ENCODE data around the gene SHC4.
A peak's percentile ranks its signal among the peaks of the same experiment; 100 is the strongest.

The SHC4 gene

DNA sequence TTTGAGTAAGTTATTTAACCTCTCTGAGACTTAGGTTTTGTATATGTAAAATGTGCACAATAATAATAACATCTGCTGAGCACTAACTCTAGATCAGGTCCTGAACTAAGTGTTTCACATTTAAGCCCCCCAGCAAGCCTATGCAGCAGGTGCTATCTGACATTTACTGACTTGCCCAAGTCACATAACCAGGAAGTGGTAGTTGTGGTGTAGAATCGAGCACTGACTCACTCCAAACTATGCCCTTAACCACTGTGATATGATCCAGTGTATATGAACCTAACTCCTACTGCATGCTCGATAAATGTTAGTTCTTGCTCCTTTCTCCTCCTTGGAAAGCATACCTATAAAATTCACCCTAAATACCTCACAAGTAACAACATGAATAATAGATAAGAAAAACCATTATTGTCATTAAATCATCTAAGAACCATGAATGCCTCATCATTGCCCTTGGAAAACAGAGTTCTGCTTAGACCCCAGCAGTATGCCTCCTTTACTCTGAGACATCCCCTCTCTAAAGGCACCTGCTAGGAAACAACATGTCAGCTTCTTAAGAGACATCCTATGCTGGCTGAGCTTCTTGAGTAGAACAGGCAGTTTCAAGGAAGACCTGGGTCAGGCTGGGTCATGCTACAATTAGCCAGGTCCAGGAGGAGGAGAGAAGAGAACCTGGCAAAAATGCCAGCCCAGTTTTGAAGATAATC lies 3.0 kb upstream of the SHC4 start:
- peak; percentile 18 to 32 for DNase-seq

- DNase-seq: peak; percentile 17 to 43
Observed at GRCh38 chr15:48965972-48966371, 2.3 kb upstream of the SHC4 start.

DNA sequence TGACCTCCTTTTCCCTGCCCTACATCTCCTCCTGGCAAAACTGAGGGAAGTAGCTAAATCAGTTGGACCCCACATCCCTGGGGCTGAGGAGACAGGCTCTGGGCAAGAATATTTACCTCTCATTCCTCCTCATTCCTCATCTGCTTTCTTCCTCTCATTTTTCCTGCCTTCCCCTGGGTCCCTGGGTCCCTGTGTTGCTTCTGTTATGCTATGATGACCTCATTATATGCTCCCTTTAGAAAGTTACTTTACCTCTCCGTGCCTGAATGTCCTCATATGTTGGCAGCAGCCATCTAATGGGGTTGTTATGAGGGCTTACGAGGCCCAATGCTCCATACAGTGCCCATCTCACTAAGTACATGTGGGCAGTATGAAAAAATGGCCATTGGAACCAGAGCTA lies 1.2 kb upstream of the SHC4 start:
- DNase-seq: no peak

DNA sequence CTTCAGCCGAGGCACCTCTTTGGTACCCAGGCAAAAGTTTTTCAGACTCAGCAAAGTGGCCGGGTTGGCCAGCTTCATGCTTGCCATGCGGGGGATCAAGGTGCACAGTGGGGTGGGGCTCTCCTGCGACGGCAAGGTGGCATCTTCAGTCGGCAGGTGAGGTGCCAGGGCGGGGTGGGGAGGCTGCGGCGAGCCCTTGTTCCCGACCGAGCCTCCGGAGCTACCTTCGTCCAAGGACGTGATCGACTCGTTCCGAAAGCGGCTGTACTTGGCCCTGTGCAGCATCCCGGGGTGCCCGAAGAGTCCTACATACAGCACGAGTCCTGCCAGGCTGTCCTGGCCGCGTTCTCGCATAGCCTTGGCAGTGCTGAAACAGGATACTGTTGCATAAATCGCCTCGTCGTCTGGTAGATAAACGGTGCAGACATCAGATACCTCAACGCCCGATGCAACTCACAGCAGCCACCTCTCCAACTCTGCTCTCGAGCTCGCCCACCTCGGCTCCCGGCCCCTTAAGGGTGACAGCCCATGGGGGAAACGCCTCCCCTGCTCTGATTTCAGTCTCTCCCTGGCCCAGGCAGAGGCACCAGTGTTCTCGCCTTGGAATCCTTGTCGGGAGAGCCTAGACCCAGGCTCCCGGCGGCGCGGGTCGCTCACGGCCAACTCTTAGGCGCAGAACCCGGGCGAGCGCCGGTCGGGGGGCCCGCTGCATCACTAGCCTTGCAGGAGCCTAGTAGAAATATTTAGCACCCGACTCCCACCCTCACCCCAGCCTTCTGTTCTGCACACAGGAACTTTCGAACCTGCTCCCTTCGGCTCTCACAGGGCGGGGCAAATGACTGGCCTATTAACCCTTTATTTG lies 826 bp downstream of the SHC4 start:
- no peak for DNase-seq

DNA sequence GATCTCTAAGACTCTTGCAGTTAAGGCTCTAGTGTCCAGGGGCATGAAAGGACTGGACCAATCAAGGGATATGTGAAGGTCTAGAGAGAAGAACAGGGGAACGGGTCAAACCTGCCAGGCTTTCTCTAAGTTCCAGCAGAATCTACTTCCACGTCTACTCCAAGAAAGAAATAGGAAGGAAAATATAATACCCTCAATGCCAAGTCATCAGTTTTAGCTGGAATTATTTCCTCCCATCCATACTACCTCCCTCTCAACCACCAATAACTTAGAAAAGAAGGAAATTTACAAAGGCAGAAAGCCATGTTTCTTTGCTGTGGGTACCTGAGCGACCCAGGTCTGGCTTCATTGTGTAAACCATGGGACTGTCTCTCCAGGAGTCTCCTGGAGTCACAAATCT lies 7.8 kb downstream of the SHC4 start:
- no peak for DNase-seq

DNA sequence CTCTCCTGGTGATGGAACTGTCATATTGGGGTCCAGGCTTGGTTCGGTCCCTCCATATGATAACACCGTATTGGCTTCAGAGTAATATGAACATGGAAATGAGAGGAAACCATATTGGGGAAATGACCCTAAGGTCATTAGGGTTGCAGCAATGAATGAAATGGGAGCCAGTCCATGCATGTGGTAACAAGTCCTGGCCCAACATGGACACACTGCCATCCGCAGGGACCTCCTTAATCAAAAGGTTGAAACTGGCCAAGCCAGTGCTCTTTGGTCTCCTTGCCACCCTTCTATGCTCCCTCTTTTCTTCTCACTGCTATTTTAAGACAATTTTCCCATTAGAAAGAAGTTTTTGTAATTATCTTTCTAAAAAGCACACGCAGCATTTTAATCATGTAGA lies 8.3 kb downstream of the SHC4 start:
- no peak for DNase-seq

DNA sequence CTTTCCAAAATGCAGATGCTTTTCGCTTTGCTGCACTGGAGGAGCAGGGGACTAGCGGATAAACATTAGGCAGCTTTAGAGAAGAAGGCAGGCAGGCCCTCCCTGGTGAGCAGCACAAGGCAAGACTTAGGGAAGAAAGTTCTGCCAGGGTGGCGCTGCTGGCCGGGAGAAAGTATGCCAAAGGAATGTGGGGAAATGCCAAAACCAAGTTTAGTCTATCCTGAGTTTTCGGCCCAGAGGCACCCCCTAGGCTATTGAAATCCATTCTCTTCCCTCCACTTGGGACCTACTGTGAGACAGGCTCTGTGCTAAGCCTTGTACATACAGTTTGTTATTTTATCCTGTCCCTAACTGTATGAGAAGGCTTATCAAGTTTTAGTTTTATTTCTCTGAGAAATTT lies 9.2 kb downstream of the SHC4 start:
- no peak for DNase-seq

GRCh38 chr15:48946840-48947187 lies 16.9 kb downstream of the SHC4 start:
- DNase-seq: no peak

GRCh38 chr15:48946074-48946839 lies 17.5 kb downstream of the SHC4 start:
- DNase-seq: no peak

GRCh38 chr15:48945386-48945785 lies 18.3 kb downstream of the SHC4 start:
- no peak for DNase-seq

- DNase-seq: no peak
Observed at GRCh38 chr15:48941904-48942303, 21.8 kb downstream of the SHC4 start.

GRCh38 chr15:48940508-48940907 lies 23.2 kb downstream of the SHC4 start:
- DNase-seq: no peak

DNA sequence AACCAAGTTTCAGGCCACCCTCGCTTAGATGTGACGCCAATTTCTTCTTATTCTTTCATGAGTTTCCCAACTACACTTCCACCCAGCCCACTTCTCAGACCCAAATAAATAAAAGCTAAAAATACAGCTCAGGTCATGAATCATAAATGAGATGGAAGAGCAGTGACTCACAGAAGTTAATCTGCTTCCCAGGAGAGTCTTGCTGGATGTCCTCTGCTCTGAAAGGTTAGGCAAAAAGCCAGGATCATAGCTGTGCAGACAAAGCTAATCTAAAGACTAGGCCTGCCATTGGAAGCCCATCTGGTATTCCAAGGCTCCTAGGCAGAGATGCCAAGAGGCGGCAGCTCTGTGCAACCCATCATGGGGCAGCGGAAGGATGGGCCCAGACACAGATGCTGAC lies 24.1 kb downstream of the SHC4 start:
- no peak for DNase-seq

DNA sequence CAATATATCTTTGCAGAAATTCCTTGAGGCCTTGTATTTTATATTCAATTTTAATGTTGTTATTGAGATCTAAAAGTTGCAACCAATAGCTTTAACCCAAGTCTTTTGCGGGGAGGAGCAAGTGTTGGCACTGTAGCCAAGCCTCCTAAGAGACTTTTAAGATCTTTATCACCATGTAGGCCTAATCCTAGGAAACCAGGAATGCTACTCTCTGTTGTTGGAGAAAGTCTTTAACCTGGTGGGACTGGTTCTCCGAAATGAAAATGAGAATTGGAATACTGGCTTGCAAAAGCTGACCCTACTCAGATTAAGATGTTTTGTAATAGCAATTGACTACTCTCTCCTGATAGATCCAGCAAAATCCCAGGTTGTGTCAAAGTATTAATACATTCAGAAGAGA lies 25.8 kb downstream of the SHC4 start:
- DNase-seq: no peak

- no peak for DNase-seq
Observed at GRCh38 chr15:48936666-48937065, 27.1 kb downstream of the SHC4 start.

DNA sequence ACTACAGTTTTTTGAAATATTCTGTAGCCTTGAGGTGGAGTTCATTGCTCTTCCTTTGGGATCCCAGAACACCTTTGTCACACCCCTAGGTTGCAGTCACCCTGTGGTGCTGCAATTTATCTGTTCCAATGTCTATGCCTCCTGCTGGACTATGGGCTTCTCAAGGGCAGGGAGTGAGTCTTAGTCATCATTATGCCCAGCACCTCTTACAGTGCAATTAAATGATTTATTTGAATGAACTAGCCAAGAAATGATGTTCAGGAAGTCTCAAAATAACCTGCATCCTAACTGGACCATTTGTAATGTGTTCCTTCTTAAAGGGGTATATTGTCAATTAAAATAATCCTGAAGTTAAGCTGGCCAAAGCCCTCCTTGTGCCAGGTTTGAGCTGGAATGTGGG lies 28.5 kb downstream of the SHC4 start:
- DNase-seq: no peak

- no peak for DNase-seq
Observed at GRCh38 chr15:48930735-48931134, 33.0 kb downstream of the SHC4 start.

GRCh38 chr15:48929661-48930060 lies 34.1 kb downstream of the SHC4 start:
- no peak for DNase-seq

DNA sequence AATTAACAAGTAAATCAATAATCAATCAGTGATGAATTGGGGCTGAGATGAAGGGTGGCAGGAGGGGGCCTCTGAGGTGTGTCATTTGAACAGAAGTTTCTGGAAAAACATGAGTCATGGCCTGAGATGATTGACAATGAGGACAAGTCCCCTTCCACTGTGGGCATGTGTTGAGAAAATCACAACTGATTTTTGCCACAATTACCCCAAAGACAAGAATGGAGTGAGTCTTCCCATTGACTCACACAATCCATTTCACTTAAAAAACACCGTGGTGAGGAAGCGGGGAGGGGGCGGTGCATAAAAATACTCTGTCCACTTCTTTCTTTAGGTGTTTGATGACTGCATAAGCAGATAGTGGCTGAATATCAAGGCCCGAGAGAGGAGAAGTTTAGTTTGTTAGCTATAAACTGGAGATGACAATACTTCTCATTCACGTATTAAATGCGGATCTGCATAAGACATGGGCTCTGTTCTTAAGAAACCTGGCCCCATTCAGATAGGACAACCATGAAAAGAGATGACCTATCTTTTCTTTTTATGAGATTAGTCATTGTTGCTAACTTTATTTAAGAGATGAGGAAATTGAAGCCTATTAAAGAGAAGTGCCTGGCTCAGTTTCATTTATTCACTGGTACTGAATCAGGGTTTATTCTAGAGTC lies 34.7 kb downstream of the SHC4 start:
- peak; percentile 59 to 72 for DNase-seq

DNA sequence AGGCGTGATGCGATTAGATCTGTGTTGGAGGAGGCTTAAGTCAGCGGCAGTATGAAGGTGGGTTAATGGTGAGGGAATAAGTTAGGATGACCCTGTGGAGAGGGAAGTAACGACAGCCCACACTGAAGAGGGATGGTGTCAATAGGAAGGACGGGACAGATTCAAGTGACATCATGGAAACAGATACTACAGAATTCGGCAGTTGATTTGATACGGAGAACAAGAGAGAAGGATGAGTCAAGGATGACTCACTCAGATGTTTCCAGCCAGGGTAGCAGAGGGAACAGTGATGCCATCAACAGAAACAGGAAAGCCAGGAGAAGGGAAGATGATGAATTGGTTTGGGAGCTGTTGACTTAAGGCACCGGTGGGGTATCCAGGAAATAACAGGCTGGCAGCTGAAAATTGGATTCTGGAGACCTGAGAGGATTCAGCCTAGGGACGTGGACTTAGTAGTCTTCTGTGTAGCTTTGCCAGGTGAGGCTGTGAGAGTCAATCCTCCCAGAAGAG lies 38.0 kb downstream of the SHC4 start:
- peak; percentile 13 to 22 for DNase-seq

GRCh38 chr15:48924528-48925393 lies 39.0 kb downstream of the SHC4 start:
- no peak for DNase-seq

DNA sequence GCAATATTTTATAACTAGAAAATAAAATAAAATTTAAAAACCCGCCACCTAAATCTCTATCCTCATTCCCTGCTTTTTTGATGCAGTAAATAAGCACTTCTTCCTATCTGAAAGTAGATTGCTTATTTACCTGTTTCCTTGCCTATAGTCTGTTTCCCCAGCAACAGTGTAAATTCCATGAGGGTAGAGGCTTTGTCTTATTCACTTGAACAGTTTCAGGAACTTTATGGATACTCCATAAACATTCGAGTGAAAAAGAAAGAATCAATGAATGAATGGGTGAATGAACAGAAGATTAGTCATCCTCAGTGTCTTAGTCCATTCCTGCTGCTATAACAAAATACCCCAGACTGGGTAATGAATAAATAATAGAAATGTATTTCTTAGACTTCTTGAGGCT lies 41.7 kb downstream of the SHC4 start:
- no peak for DNase-seq
